ENCODE results near the gene UNC13C.
"Not testable (repeated sequence)": the region's sequence is repeated elsewhere in the genome, so short reads cannot be mapped to it uniquely, and the experiment has no call there.

UNC13C gene

GRCh38 chr15:53978253-53978906, at the start of gene UNC13C:
Gene UNC13C, plus strand, starts transcription at chr15:53978441. Its CDS starts 34,463 bp downstream, at chr15:54012904.
- no peak for TF ChIP-seq ZFX (IDR thresholded peaks at IDR 0.05)
- TF ChIP-seq CTCF (conservative IDR thresholded peaks at IDR 0.05) = no peak
- H3K27ac ChIP-seq = no peak within 1 kb of the TSS; the same call in 1 of the 2 replicates

GRCh38 chr15:53936137-53936536, 42.1 kb upstream of the UNC13C start:
- TF ChIP-seq ZFX (IDR thresholded peaks at IDR 0.05) (no peak), CTCF (conservative IDR thresholded peaks at IDR 0.05) (no peak)
- no peak overlapping the region for H3K27ac ChIP-seq

GRCh38 chr15:53937632-53938031, 40.6 kb upstream of the UNC13C start:
- not testable (repeated sequence) for H3K27ac ChIP-seq

- no peak overlapping the region for H3K27ac ChIP-seq
- TF ChIP-seq ZFX (IDR thresholded peaks at IDR 0.05) (no peak), CTCF (conservative IDR thresholded peaks at IDR 0.05) (no peak)
Measured at GRCh38 chr15:53950572-53950971, 27.7 kb upstream of the UNC13C start.

- no peak for TF ChIP-seq ZFX (IDR thresholded peaks at IDR 0.05)
- no peak for TF ChIP-seq CTCF (conservative IDR thresholded peaks at IDR 0.05)
- no peak overlapping the region for H3K27ac ChIP-seq
Measured at GRCh38 chr15:53955396-53955795, 22.8 kb upstream of the UNC13C start.

GRCh38 chr15:53962646-53963561, 15.3 kb upstream of the UNC13C start:
- peak; percentile 92 for TF ChIP-seq CTCF (conservative IDR thresholded peaks at IDR 0.05)
- no peak for TF ChIP-seq ZFX (IDR thresholded peaks at IDR 0.05)
- no peak overlapping the region for H3K27ac ChIP-seq

GRCh38 chr15:53963801-53964200, 14.4 kb upstream of the UNC13C start:
- no peak overlapping the region for H3K27ac ChIP-seq
- TF ChIP-seq CTCF (conservative IDR thresholded peaks at IDR 0.05) (no peak), ZFX (IDR thresholded peaks at IDR 0.05) (no peak)
